Endothelial cell of umbilical vein (primary cell): ENCODE measurements around the gene ENDOD1. TPM values are rescaled to one million over a fixed set of nuclear protein-coding genes. Genes with fewer than 3 reads are reported as not detected.

Source experiments
- BruUV-seq: library from RNA; stranded (reverse); fragments of 400-500 nt; replicated peaks from 2 replicates; lab custom pipeline; 2021; lab: Mats Ljungman, UMichigan
- CTCF ChIA-PET: fragments of 300-600, 350-600 bp; sonication (Branson Sonifier 250); formaldehyde crosslinking; loops from one replicate; lab custom pipeline; 2021; ENCODE audit warnings: antibody characterized with exemption, inconsistent platforms; lab: Charles Lee
- POLR2A ChIA-PET: fragments of 300-600, 350-600 bp; sonication (Branson Sonifier 250); formaldehyde crosslinking; loops from one replicate; lab custom pipeline; 2021; ENCODE audit warnings: antibody characterized with exemption, inconsistent platforms; lab: Charles Lee
- DNase-seq: peaks from one replicate; pipeline ENCODE4 v3.0.0-alpha.2; 2011; ENCODE audit warnings: low read depth, low spot score
- FAIRE-seq: peaks from 2 replicates; lab custom pipeline; 2011; peaks lifted over from hg19 to GRCh38; lab: Jason Lieb, UNC
- H2AFZ ChIP-seq: 2 replicates; pipeline ENCODE4 v1.6.0; 2012; ENCODE audit warnings: low read depth, low read length, control low read depth, inconsistent platforms
- H3K27ac ChIP-seq: 2 replicates; pipeline ENCODE4 v1.5.1; 2011; ENCODE audit warnings: low read depth, mild to moderate bottlenecking, control low read depth, low read length, moderate library complexity; ENCODE audit not compliant: insufficient read depth
- H3K27me3 ChIP-seq, 2 experiments: 2 replicates each; pipeline versions ENCODE4 v1.6.0 to v1.6.1; 2011; ENCODE audit warnings: low read length in 2 of 2, mixed read lengths in 1 of 2; ENCODE audit not compliant: control insufficient read depth in 2 of 2, insufficient read depth in 2 of 2
- H3K36me3 ChIP-seq, 2 experiments: 2 replicates in 1 of 2; 3 replicates in 1 of 2; pipeline ENCODE4 v1.5.1; 2011; ENCODE audit warnings: low read length in 2 of 2, mild to moderate bottlenecking in 1 of 2, moderate library complexity in 1 of 2; ENCODE audit not compliant: control insufficient read depth in 2 of 2, insufficient read depth in 2 of 2; ENCODE audit errors: extremely low read depth in 1 of 2
- H3K4me1 ChIP-seq: 3 replicates; pipeline ENCODE4 v1.5.1; 2011; ENCODE audit warnings: mild to moderate bottlenecking, low read length; ENCODE audit not compliant: control insufficient read depth, insufficient read depth; ENCODE audit errors: extremely low read depth
- H3K4me2 ChIP-seq: 2 replicates; pipeline ENCODE4 v1.6.1; 2011; ENCODE audit warnings: low read length, control low read depth, mixed read lengths; ENCODE audit not compliant: insufficient read depth
- H3K4me3 ChIP-seq, 3 experiments: fragments of 200-600 bp in 1 of 3; sonication (generic), shearing (Covaris generic) in 1 of 3; replicated peaks in 1 of 3; 2 replicates each; pipeline ENCODE4 v1.5.1; 2011 to 2016; ENCODE audit warnings: control low read depth in 3 of 3, low read length in 3 of 3, mild to moderate bottlenecking in 2 of 3, inconsistent platforms in 1 of 3, low read depth in 1 of 3, moderate library complexity in 1 of 3; ENCODE audit not compliant: insufficient read depth in 1 of 3
- H3K79me2 ChIP-seq: 2 replicates; pipeline ENCODE4 v1.6.0; 2012; ENCODE audit warnings: low read length, inconsistent platforms; ENCODE audit not compliant: control insufficient read depth, insufficient read depth
- H3K9ac ChIP-seq: replicated peaks from 2 replicates; pipeline ENCODE3; 2011; ENCODE audit warnings: low read length, control low read depth; ENCODE audit not compliant: insufficient read depth; ENCODE audit errors: extremely low read depth
- H3K9me1 ChIP-seq: replicated peaks from 3 replicates; pipeline ENCODE4 v1.6.0; 2011; ENCODE audit warnings: mild to moderate bottlenecking, low read length; ENCODE audit not compliant: control insufficient read depth, insufficient read depth; ENCODE audit errors: extremely low read depth
- H3K9me3 ChIP-seq: replicated peaks from 2 replicates; pipeline ENCODE4 v1.5.1; 2012; ENCODE audit warnings: low read length, inconsistent platforms; ENCODE audit not compliant: control insufficient read depth, insufficient read depth
- H4K20me1 ChIP-seq: replicated peaks from 2 replicates; pipeline ENCODE3; 2011; ENCODE audit warnings: mild to moderate bottlenecking, low read length; ENCODE audit not compliant: control insufficient read depth, insufficient read depth; ENCODE audit errors: extremely low read depth
- EZH2 ChIP-seq: IDR thresholded peaks from 2 replicates; pipeline ENCODE4 v1.6.1; 2012; ENCODE audit warnings: borderline replicate concordance, low read depth, mild to moderate bottlenecking, moderate library complexity, low read length, inconsistent platforms; ENCODE audit not compliant: severe bottlenecking
- FOS ChIP-seq: IDR thresholded peaks from 2 replicates; pipeline ENCODE4 v1.6.1; 2011; ENCODE audit warnings: mild to moderate bottlenecking, low read length, moderate library complexity, borderline replicate concordance; ENCODE audit not compliant: insufficient read depth
- GATA2 ChIP-seq: IDR thresholded peaks from 2 replicates; pipeline ENCODE4 v1.7.0; 2011; ENCODE audit warnings: low read depth, mild to moderate bottlenecking, moderate library complexity, mixed read lengths, low read length; ENCODE audit not compliant: insufficient read length, insufficient read depth
- JUN ChIP-seq: IDR thresholded peaks from 2 replicates; pipeline ENCODE4 v1.6.1; 2011; ENCODE audit warnings: borderline replicate concordance, low read depth; ENCODE audit not compliant: insufficient read length, insufficient read depth
- MAX ChIP-seq: IDR thresholded peaks from 2 replicates; pipeline ENCODE4 v1.6.1; 2011; ENCODE audit not compliant: insufficient read depth, insufficient read length
- MYC ChIP-seq: IDR thresholded peaks from one replicate; pipeline ENCODE4 v1.6.1; 2011; ENCODE audit warnings: mild to moderate bottlenecking, low read depth, low read length
- POLR2A ChIP-seq: IDR thresholded peaks from 2 replicates; pipeline ENCODE4 v1.6.1; 2012; ENCODE audit warnings: low read depth, mild to moderate bottlenecking, control low read depth, low read length
- POLR2AphosphoS5 ChIP-seq: IDR thresholded peaks from 2 replicates; pipeline ENCODE4 v1.6.1; 2012; ENCODE audit warnings: low read depth, mild to moderate bottlenecking, control low read depth, low read length, moderate library complexity; ENCODE audit not compliant: insufficient read depth
- dilution Hi-C: fragments of 300-500 bp; cut with MboI; formaldehyde crosslinking; loops from one replicate; pipeline ENCODE4 v1.15.0; 2019; ENCODE audit warnings: low sequenced_read_pairs; ENCODE audit not compliant: extremely low pct_ligation_motif_present
- intact Hi-C: fragments of 100-400 bp; cut with micrococcal nuclease; formaldehyde crosslinking; loops from one replicate; pipeline ENCODE4 v1.10.0; 2022
- polyA plus RNA-seq, 4 experiments: library from polyadenylated mRNA; depleted of rRNA in 3 of 4; stranded (reverse) in 3 of 4; unstranded in 1 of 4; fragments of >200 nt; gene quantifications; 2 replicates each; pipeline versions ENCODE4 v1.2.1 to v1.2.3, GENCODE V29; 2011 to 2012; ENCODE audit warnings: missing spikeins in 1 of 4
- total RNA-seq: library from RNA; stranded (reverse); gene quantifications from 2 replicates; pipeline ENCODE4 v1.2.3, GENCODE V29; 2021
- TF ChIP-seq, protein P1 (sequence below), 2 donors: IDR thresholded peaks; 1 replicate in 1 of 2; 2 replicates in 1 of 2; pipeline ENCODE4 v1.5.1; 2011; ENCODE audit warnings: low read length in 2 of 2, mild to moderate bottlenecking in 2 of 2, moderate library complexity in 2 of 2, control low read depth in 1 of 2, inconsistent platforms in 1 of 2, low read depth in 1 of 2; ENCODE audit not compliant: insufficient read depth in 1 of 2; ENCODE audit errors: extremely low read depth in 1 of 2

Gene ENDOD1
- total and polyA plus RNA-seq, 2 donors (not counting 3 experiments of a cell fraction or from before 2014, with no cell fraction given) = 10.5 to 20.5 TPM

- FAIRE-seq (no peak), DNase-seq (no peak)
- intact Hi-C loops (loop anchor here (10.0 kb wide), 1 partner anchor 209 kb away; no protein-coding TSS in a partner anchor), dilution Hi-C loops (no loop called here)
- Histone ChIP-seq H4K20me1 (no peaks in the 10 kb centered on the region), H3K27me3 (no peaks in the 10 kb centered on the region), H3K9me1 (no peaks in the 10 kb centered on the region), H3K79me2 (no peaks in the 10 kb centered on the region), H3K27ac (no peak overlapping the region), H3K9me3 (no peaks in the 10 kb centered on the region), H3K4me2 (no peak overlapping the region), H2AFZ (no peak overlapping the region), H3K4me3 (no peak overlapping the region), H3K9ac (no peak overlapping the region), H3K4me1 (peaks cover under 1% of the 10 kb centered on the region), H3K36me3 (no peaks in the 10 kb centered on the region)
- TF ChIP-seq POLR2AphosphoS5 (no peak), EZH2 (no peak), GATA2 (no peak), MAX (no peak), POLR2A (no peak), JUN (no peak), FOS (no peak), MYC (no peak)
- TF ChIP-seq, protein P1, sequence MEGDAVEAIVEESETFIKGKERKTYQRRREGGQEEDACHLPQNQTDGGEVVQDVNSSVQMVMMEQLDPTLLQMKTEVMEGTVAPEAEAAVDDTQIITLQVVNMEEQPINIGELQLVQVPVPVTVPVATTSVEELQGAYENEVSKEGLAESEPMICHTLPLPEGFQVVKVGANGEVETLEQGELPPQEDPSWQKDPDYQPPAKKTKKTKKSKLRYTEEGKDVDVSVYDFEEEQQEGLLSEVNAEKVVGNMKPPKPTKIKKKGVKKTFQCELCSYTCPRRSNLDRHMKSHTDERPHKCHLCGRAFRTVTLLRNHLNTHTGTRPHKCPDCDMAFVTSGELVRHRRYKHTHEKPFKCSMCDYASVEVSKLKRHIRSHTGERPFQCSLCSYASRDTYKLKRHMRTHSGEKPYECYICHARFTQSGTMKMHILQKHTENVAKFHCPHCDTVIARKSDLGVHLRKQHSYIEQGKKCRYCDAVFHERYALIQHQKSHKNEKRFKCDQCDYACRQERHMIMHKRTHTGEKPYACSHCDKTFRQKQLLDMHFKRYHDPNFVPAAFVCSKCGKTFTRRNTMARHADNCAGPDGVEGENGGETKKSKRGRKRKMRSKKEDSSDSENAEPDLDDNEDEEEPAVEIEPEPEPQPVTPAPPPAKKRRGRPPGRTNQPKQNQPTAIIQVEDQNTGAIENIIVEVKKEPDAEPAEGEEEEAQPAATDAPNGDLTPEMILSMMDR (IDR thresholded peaks at IDR 0.05; ENCODE audit: extremely low read depth in 1 of 2, insufficient read depth in 1 of 2, low read depth in 1 of 2, low read length in 2 of 2) = no peak
- POLR2A ChIA-PET = no interaction called here
- CTCF ChIA-PET = interaction anchor here (0.8 to 9.6 kb wide), 5 partner anchors 89 to 1270 kb away, joined by 3 to 176 read pairs (median 5); no protein-coding TSS in a partner anchor
- BruUV-seq = no TSS peak
Observed at GRCh38 chr11:95156133-95156721, 66.6 kb downstream of the ENDOD1 start.
